ENCODE data around the gene KLHDC4.
A peak's percentile ranks its signal among the peaks of the same experiment; 100 is the strongest.
"Not testable (repeated sequence)": the region's sequence is repeated elsewhere in the genome, so short reads cannot be mapped to it uniquely, and the experiment has no call there.

The KLHDC4 gene

DNA sequence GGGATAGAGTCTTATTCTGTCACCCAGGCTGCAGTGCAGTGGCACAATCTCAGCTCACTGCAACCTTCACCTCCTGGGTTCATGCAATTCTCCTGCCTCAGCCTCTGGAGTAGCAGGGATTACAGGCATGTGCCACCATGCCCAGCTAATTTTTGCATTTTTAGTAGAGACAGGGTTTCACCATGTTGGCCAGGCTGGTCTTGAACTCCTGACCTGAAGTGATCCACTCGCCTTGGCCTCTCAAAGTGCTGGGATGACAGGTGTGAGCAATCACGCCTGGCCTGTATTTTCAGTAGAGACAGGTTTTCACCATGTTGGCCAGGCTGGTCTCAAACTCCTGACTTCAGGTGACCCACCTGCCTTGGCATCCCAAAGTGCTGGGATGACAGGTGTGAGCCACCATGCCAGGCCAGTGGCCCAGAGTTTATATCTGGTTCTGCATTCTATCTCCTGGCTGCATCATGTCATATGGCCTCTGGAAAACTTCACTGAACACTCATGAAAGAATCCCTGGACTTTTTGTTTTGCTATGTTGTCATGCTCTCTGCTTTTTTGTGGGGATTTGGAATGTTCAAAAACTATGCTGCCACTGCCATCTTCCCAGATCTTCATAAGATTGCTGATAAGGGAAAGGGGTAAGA, 21.8 kb upstream of the KLHDC4 start:
- not testable (repeated sequence) for DNase-seq

DNA sequence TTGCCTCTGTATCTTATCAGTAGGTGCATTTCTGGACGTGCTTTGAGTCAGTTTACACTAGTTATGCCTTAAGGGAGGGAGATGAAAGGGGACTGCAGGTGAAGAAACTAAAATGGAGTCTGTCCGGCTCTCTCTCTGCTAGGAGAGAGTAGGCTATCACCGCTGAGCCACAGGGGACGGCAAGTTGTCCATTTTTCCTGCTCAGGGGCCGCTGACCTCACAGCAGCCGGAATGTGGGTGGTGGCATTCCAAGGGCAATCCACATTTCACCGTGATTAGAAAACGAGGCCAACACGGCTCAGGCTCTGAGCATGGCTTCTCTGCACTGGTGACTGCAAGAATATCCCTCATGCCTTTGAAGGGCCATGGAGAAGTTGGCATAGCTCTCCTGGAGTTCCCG, 19.0 kb upstream of the KLHDC4 start:
- DNase-seq: no peak

DNA sequence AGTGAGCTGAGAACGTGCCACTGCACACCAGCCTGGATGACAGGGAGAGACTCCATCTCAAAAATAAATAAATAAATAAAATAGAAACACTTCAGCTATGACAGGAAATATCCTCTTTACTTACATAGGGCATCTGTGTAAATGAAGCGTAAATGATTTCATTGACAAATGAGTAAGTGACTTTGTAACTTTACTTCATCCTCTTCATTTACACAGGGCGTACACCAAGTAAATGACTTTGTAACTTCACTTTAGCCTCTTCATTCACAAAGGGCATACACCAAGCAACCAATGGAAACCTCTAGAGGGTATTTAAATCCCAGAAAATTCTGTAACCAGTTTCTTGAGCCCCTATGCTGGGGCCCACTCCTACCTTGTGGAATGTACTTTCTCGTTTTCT, 16.2 kb upstream of the KLHDC4 start:
- DNase-seq: no peak

DNA sequence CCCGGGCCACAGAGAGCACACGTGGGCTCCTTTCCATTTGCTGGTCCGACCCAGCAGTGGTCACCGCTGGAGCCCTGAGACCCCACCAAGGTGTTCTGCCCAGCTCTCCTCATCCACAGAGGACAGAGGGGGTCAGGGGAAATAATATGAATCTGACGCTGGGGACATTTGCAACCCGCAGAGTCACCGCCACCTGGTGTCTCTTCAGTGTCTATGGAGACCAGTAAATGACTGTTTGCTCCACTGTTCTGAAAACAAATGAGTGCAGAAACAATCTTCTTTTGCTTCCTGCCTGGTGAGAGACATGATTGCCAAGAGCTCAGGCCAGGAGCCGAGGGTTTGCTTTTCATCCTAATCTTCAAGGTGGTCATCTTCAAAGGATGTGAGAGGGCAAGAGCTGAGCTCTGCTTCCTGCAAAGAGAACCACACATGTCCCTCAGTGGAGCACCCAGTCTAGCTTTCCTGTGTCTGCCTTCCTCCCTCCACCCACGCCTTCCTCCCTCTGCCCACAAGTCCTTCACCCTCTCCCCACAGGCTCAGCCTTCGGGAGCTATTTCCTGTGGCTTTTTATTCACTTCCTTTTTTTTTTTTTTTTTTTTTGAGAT, 14.7 kb upstream of the KLHDC4 start:
- DNase-seq: peak in 1 of 2 experiments; percentile 29

DNA sequence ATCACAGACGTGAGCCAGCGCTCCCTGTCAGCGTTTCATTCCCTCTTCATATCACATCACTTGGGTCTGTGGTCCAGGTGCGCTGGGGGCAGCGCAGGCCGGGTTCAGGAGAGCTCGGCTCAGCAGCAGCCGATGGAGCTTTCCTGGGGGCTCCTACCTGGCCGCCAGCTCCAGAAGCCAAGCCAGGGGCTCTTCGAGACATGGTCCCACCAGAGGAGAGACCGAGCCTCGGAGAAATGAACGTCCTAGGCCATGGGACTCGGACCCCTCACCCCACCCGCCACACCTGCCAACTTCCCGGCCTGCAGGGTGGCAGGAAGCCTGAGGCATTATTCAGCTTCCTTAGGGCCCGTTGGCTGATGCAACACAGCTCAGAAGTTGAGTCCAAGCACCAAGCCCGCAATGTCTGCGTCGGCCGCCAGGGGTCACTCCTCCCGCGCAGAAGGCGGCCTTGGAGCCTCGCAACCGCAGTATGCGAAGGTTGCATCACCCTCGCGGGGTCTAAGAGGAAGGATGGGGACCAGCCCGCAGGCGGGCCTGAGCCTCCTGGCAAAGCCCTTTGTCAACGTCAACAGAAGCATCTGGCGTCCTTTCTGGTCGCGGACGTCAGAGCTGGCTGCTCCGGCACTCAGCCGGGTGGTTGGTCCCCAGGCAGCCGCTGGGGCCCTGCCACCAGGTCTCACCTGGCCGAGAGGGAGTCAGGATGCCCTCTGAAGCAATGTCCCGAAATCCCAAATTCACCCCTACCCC, 13.2 kb upstream of the KLHDC4 start:
- peak; percentile 68 to 87 for DNase-seq

DNA sequence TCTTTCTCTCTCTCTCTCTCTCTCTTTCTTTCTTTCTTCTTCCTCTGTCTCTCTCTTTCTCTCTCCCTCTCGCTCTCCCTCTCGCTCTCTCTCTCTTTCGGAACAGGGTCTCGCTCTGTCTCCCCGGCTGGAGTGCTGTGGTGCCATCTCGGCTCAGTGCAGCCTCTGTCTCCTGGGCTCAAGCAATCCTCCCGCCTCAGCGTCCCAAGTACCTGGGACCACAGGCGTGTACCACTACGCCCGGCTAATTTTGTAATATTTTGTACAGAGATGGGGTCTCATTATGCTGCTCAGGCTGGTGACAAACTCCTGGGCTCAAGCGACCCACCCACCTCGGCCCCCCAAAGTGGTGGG, 12.7 kb upstream of the KLHDC4 start:
- no peak for DNase-seq

DNA sequence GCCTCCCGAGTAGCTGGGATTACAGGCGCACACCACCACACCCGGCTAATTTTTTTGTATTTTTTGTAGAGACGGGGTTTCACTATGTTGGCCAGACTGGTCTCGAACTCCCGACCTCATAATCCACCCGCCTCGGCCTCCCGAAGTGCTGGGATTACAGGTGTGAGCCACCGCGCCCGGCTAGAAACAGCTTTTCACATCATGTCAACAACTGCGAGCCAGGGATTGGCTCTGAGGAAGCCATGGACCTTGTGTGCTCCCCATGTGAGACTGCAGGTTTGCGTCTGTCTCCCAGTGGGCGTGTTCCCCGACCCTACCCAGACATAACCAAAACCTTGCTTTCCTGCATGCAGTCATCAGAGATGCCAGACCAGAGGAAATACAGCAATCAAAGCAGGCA, 8.1 kb upstream of the KLHDC4 start:
- not testable (repeated sequence) for DNase-seq

DNA sequence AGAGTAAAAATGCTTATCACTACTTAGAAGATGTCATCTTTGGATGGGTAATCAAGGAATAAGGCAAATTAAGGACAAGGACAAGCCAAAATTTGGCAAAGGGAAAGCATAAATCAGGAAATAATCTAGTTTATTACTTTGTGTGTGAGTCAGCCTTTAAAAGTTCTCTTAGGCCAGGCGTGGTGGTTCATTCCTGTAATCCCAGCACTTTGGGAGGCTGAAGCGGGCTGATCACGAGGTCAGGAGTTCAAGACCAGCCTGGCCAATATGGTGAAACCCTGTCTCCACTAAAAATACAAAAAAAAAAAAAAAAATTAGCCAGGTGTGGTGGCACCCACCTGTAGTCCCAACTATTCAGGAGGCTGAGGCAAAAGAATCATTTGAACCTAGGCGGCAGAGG, 1.7 kb upstream of the KLHDC4 start:
- not testable (repeated sequence) for DNase-seq

DNA sequence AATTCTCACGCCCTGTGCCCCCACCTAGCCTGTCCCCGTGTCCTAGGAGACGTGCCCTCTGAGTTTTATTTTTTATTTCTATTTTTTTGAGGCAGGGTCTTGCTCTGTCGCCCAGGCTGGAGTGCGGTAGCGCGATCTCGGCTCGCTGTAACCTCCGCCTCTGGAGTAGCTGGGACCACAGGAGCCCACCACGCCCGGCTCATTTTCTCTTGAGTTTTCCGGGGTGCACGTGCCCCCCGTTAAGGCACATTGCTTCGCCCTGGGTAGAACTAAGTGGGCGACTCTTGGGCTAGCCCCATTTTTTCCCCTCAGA, 655 bp upstream of the KLHDC4 start:
- DNase-seq: no peak

DNA sequence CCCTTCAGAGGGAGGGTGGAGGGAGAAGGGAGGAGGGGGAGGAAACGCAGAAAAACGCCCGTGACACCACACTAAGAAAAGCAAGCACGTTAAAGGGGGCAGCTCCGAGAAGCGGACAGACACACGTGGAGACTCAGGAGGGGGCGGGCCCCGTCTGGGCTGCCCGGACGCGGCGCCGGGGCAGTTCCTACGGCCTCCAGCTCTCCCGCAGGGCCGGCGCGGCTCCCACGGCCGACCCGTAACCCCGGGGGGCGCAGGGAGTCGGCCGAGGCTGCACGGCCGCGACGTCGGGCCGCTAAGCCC, 362 bp downstream of the KLHDC4 start:
- no peak for DNase-seq

DNA sequence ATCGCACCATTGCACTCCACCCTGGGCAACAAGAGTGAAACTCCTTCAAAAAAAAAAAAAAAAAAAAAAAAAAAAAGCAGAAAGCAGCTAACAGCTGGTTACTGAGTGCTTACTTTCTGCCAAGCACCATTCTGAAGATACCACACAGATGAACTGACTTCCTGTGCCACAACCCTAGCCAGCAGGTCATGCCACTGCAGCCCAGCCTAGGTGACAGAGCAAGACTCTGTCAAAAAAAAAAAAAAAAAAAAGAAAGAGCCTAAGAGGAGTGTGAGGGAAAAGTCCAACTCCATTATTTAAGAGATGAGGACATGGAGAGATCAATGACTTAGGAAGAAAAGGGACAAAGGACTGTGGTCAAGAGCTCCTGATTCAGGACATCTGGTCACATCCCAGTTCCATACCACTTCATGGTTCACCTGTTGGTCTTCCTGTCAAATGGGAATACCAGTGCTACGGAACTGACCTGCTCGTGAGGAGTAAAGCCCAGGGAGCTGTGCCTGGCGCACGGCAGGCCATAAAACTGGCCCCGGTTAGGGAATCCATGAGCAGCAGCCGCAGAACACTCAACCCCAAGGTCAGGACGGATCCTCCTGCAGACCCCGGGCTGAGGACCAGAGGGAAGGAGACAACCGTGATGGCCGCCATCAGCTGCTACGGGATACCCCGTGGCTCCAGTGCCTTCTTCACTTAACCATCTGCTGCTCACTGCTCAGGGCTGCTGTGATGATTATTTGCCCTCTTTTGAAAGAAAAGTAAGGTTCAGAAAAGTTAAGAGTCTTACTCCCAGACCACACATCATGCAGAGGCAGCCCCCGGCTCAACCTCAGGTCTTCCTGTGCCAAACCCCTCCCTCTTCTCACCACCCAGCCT, 950 bp downstream of the KLHDC4 start:
- no peak for DNase-seq

DNA sequence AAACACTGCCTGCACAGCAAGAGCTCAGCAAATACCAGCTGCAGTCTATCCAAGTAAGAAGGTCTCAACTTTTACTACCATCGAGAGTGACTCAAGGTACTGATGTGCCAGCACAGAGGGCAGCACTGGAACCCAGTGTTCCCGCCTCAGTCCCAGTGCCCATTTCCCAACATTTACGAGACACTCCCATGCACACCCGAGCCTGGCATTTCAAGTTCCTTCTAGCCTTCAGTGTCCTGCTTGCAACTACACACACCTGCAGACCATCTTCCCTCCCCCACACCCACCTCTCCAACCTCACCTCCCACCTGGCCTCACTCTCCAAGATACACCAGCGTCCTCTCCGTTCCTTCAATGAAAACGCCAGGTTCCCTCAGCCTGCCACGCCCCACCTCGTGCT, 3.2 kb downstream of the KLHDC4 start:
- no peak for DNase-seq

DNA sequence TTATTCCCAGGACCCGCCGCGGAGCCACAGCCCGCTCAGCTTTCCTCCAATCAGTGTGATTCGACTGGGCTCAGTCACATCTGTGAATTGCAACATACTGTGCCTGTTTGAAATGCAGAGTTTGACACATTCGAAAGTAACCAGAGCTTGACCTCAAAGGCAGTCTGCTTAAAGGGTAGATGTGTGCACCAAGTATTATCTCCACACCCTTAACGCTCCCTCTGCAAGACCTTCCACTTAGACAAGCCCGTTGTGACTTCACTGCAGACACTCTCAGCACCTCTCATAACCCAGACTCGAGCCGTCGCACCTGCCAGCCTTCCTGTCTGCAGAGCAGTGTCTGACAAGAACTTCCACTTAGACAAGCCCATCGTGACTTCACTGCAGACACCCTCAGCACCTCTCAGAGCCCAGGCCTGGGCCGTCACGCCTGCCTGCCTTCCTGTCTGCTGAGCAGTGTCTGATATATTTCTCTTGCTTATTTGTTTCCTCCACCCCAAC, 3.7 kb downstream of the KLHDC4 start:
- no peak for DNase-seq

DNA sequence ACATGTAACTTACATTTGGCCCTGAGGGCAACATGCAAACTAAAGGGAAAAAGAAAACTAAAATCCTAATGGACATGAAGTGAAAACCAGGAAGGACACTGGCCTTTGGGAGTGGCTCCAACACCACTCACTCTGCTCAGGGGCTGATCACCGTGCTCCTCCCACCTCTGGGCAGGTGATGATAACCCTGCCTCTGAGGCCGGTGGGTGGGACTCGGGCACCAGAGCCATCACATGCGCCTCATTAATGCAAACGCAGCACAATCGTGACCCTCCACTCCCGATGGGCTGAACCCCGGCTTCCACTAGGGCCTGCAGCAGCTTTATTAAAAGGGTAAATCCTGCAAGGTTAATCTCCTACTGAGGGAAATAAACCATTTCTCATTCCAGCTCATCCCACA, 4.7 kb downstream of the KLHDC4 start:
- DNase-seq: no peak

DNA sequence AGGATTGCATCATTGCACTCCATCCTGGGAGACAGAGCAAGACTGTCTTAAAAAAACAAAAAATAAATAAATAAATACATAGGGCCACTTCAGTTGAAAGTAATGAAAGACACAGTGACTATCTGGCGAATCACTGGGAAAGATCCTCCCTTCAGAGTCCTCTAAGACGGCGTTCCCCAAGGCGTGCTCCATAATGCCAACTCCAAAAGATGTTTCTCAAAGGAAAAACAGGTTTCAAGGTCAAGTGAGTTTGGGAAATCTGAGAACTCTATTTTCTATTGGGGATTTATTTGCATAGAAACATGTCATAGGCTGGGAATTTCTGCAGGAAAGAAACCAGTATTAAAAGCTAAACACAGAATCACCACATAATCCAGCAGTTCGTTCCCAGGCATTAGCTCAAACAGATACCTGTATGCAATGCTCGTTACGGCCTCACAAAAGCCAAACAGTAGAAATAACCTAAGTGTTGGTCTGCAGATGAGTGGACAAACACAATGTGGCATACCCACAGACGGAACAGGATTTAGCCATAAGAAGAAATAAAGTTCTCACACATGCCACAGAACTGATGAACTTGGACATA, 7.9 kb downstream of the KLHDC4 start:
- DNase-seq: no peak

DNA sequence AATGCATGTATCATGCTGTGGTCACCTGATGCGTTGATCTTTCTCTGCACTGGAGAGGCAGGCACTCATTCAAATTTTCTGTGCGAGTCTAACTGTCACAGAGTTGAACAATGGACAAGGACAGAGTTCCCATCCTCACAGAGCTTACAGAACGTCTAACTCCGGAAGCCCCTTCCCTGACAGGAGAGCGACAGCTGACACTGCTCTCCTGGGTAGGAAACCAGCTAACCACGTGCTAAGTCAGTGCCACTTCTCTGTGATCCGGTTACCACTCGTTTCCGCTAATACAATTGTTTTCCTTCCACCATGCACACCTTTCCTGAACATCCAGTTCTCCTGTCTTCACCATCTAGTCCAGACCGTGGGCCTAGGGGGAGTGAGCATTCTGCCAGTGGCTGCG, 11.3 kb downstream of the KLHDC4 start:
- DNase-seq: no peak

DNA sequence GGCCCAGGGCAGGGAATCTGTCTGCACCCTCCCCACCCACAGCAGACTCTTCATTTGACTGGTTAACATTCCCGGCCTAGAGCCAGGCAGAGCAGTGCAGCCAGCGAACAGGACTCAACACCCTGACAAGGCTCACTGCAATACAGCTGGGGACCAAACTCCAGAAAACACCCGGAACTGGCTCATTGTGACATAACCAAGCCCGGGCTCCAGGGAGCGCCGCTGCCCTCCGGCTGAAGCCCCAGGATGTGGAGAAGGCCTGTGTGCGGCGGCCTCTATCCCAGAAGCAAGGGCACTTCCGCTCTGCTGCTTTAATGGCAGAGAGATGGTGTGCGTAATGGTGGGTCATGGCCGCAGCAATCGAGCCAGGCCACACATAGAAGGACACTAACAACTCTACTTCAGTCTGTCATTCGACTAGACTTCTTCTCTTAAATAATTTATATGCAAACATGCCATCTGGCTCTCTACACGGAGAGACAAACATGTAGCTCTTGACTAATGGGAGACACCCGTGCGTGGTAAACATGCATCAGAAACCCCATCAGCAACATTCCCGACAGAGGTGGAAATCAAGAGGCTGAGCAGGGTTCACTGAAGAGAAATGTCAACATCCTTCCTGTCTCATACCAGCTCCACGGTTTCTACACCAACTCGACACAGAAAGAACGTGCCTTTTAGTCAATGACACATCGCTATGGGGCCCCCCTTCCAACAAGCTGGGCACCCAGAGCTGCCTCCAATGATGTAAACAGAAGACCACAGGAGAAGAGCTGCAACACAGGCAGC, 18.0 kb downstream of the KLHDC4 start:
- no peak for DNase-seq

DNA sequence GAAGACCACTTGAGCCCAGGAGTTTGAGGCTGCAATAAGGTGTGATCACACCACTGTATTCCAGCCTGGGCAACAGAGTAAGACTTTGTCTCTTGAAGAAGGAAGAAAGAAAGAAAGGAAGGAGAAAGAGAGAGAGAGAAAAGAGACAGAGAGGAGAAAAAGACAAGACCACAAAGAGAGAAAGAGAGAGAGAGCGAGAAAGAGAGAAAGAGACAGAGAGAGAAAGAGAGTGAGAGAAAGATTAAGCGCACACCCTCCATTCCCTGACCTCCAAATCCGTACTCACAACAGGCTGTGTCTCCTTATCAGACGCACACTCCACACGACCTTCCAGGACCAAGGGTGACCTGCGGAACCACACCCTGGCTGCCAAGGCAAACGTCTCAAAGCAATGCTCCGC, 19.6 kb downstream of the KLHDC4 start:
- DNase-seq: no peak

DNA sequence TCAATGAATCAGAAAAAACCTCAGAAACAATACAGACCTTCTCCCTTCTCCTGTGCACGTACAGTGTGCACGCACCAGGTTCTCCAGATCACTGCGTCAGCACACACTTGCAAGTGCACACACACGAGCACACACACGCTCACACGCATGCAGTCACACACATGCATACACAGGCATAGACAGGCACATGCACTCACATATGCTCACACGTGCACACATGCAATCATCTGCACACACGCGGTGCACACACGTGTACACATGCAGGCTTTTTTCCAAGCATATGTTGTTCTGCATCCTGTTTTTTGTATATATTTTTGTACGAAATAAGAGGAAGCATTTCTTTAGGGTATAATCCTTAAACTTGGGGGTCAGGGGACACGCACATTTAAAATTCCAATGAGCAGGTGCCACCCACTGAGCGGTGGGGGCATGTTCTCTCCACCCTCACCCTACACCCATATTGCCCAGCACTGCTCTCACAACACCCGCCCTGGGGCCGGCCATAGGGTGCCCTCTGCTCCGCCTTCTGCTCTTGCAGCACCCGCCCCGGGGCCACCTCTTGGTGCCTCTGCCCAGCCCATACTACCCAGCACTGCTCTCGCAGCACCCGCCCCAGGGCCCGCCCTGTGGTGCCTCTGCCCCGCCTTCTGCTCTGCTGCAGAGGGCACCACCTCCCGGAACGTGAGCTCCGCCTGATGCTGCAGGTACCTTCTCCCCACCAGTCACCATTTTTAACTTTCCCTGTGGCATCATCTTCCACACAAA, 20.9 kb downstream of the KLHDC4 start:
- DNase-seq: no peak

DNA sequence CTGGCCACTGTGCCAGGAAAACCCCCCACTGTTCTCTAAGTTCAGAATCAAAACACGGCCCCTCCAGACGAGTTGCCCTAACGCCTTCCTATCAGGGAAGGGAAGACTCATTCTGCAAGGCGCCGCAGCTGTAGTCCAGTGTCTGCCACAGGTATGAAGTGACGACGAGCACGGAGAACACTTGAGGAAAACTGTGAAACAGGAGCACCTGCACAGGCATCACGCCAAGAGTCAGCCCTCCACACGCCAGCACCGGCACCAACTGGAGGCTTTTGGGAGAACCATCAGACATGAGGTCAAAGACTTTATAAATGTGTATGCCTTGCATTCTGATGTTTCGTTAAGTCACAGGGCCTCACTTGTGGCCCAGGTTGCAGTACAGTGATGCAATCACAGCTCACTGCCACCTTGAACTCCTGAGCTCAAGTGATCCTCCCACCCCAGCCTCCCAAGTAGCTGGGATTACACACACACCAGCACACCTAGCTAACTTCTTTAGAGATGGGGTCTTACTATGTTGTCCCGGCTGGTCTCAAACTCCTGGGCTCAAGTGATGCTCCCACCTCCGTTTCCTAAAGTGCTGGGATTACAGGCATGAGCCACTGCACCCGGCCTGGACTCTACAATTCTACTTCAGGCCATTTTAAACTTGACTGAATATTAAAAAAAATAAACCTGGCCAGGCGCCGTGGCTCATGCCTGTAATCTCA, 22.9 kb downstream of the KLHDC4 start:
- no peak for DNase-seq
